Neural crest cell (in vitro differentiated cells): ENCODE measurements around the gene CLDN14. TPM values are rescaled to one million over a fixed set of nuclear protein-coding genes. Genes with fewer than 3 reads are reported as not detected.

Source experiments
- DNase-seq: peaks from one replicate; pipeline ENCODE4 v3.0.0; 2021; ENCODE audit warnings: low read depth, mixed read lengths, low spot score
- H3K27ac Mint-ChIP-seq: one replicate; pipeline ENCODE4 v1.8.0; 2021; ENCODE audit warnings: mild to moderate bottlenecking, mixed read lengths; ENCODE audit not compliant: unreplicated experiment
- H3K27me3 Mint-ChIP-seq: 2 replicates; pipeline ENCODE4 v1.8.0; 2021; ENCODE audit warnings: low read depth, mild to moderate bottlenecking, mixed read lengths
- H3K36me3 Mint-ChIP-seq: 2 replicates; pipeline ENCODE4 v1.8.0; 2021; ENCODE audit warnings: low read depth, mild to moderate bottlenecking, mixed read lengths
- H3K4me1 Mint-ChIP-seq: 2 replicates; pipeline ENCODE4 v1.8.0; 2021; ENCODE audit warnings: mixed read lengths
- H3K4me3 Mint-ChIP-seq: one replicate; pipeline ENCODE4 v1.8.0; 2021; ENCODE audit warnings: mild to moderate bottlenecking, mixed read lengths
- H3K9me3 Mint-ChIP-seq: 2 replicates; pipeline ENCODE4 v1.8.0; 2021; ENCODE audit warnings: mixed read lengths
- total RNA-seq: library from RNA; stranded (reverse); gene quantifications from 2 replicates; pipeline ENCODE4 v1.2.1, GENCODE V29; 2021
- TF ChIP-seq, protein P1 (sequence below): fragments of 200-600 bp; sonication (generic); conservative IDR thresholded peaks from 2 replicates; pipeline ENCODE4 v1.5.0; 2021; ENCODE audit warnings: antibody characterized with exemption, mild to moderate bottlenecking

CLDN14 gene
- total RNA-seq, 1 donor from 2014 or later = not detected

- DNase-seq = no peak
- Mint-ChIP-seq H3K4me1 (peaks cover 22% of the 10 kb centered on the region), H3K27me3 (no peaks in the 10 kb centered on the region), H3K9me3 (peaks cover 2% of the 10 kb centered on the region), H3K36me3 (no peaks in the 10 kb centered on the region), H3K27ac (no peak overlapping the region), H3K4me3 (no peak overlapping the region)
- TF ChIP-seq, protein P1, sequence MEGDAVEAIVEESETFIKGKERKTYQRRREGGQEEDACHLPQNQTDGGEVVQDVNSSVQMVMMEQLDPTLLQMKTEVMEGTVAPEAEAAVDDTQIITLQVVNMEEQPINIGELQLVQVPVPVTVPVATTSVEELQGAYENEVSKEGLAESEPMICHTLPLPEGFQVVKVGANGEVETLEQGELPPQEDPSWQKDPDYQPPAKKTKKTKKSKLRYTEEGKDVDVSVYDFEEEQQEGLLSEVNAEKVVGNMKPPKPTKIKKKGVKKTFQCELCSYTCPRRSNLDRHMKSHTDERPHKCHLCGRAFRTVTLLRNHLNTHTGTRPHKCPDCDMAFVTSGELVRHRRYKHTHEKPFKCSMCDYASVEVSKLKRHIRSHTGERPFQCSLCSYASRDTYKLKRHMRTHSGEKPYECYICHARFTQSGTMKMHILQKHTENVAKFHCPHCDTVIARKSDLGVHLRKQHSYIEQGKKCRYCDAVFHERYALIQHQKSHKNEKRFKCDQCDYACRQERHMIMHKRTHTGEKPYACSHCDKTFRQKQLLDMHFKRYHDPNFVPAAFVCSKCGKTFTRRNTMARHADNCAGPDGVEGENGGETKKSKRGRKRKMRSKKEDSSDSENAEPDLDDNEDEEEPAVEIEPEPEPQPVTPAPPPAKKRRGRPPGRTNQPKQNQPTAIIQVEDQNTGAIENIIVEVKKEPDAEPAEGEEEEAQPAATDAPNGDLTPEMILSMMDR = no peak
Observed at GRCh38 chr21:36433059-36433709, 46.7 kb downstream of the CLDN14 start.

DNA sequence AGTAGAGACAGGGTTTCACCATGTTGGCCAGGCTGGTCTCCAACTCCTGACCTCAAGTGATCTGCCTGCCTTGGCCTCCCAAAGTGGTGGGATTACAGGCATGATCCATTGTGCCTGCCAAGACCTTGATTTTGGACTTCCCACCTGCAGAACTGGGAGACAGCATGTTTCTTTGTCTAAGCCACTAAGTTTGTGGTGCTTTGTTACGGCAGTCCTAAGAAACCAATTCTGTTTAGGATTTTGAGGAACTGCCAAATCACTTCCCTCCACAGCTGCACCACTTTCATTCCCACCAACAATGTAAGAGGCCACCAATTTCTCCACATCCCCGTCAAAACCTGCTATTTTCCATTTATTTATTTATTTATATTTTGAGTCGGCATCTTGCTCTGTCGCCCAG, 48.7 kb downstream of the CLDN14 start:
- Mint-ChIP-seq H3K27ac (no peak overlapping the region), H3K4me1 (peaks cover 22% of the 10 kb centered on the region), H3K36me3 (no peaks in the 10 kb centered on the region), H3K4me3 (no peak overlapping the region), H3K27me3 (no peaks in the 10 kb centered on the region), H3K9me3 (no peaks in the 10 kb centered on the region)
- DNase-seq = no peak
- TF ChIP-seq, protein P1 = no peak

DNA sequence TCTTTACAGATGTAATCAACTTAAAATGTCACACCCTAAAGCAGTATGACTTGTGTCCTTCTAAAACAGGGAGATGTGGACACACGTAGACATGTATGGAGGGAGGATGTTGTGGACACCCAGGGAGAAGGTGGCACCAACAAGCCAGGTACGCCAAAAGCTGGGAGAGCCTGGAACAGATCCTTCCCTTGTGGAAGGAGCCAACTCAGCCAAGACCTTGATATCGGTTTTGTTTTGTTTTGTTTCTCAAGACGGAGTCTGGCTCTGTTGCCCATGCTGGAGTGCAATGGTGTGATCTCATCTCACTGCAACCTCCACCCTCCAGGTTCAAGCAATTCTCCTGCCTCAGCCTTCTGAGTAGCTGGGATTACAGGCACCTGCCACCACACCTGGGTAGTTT, 49.1 kb downstream of the CLDN14 start:
- Mint-ChIP-seq H3K27ac (no peak overlapping the region), H3K27me3 (no peaks in the 10 kb centered on the region)

DNA sequence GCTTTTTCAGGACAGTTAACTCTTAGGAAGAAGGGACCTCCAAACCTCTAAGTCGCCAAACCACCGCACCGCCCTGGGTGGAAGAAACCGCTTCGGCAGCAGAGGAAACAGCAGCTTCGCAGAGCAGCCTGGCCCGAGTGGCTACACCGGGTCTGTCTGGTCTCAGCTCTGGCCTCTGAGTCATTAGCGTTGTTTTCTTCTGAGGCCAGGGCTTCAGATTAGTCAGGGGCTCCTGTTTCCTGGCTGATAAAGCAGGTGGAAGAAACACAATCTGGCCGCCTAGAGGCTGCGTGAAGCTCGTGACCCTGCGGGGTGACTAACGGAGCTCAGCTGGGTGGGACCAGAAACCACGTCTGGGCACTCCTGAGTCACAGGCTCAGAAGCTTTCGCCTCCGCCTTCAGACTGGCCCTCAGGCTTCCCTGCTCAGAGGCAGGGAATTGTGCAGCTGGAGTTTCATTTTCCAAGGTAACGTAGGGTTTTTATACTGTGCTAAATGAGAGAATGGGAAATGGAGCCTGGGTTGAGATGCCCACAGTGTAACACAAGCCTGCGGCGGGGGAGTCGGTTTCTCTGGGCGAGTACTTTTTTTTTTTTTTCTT, 49.9 kb downstream of the CLDN14 start:
- Mint-ChIP-seq H3K27me3 (no peaks in the 10 kb centered on the region), H3K36me3 (no peaks in the 10 kb centered on the region), H3K9me3 (no peaks in the 10 kb centered on the region), H3K27ac (no peak overlapping the region), H3K4me3 (no peak overlapping the region), H3K4me1 (peaks cover 22% of the 10 kb centered on the region)
- TF ChIP-seq, protein P1 = peak; percentile 23
- no peak for DNase-seq

More for the DNA sequence above, 49.1 kb downstream of the CLDN14 start:
- no peak overlapping the region for H3K4me3 Mint-ChIP-seq
- no peaks in the 10 kb centered on the region for H3K9me3 Mint-ChIP-seq
- no peak for DNase-seq
- peaks cover 22% of the 10 kb centered on the region for H3K4me1 Mint-ChIP-seq
- TF ChIP-seq, protein P1 = no peak
- H3K36me3 Mint-ChIP-seq = no peaks in the 10 kb centered on the region

GRCh38 chr21:36428761-36429432, 51.0 kb downstream of the CLDN14 start:
- no peak for DNase-seq
- peak overlapping the region; percentile 38 for H3K27ac Mint-ChIP-seq

More at GRCh38 chr21:36428761-36429432, 51.0 kb downstream of the CLDN14 start:
- H3K36me3 Mint-ChIP-seq = no peaks in the 10 kb centered on the region
- H3K4me1 Mint-ChIP-seq = peaks cover 13% of the 10 kb centered on the region
- no peaks in the 10 kb centered on the region for H3K27me3 Mint-ChIP-seq
- H3K4me3 Mint-ChIP-seq = no peak overlapping the region
- TF ChIP-seq, protein P1 = no peak
- H3K9me3 Mint-ChIP-seq = no peaks in the 10 kb centered on the region
